H9 (cell line): ENCODE results near the gene HIPK3. TPM values are rescaled to one million over a fixed set of nuclear protein-coding genes. Genes with fewer than 3 reads are reported as not detected.

ENCODE experiments used
- DNase-seq: peaks from one replicate; pipeline ENCODE4 v3.0.0-alpha.2; 2017
- H2AFZ ChIP-seq: one replicate; pipeline ENCODE4 v1.6.1; 2013; ENCODE audit warnings: mild to moderate bottlenecking, low read length, control low read depth, moderate library complexity
- H2AK5ac ChIP-seq: 2 replicates; pipeline ENCODE4 v1.6.1; 2013; ENCODE audit warnings: low read length, control low read depth, mixed read lengths; ENCODE audit not compliant: insufficient read length
- H2BK120ac ChIP-seq: one replicate; pipeline ENCODE4 v1.6.1; 2013; ENCODE audit warnings: low read depth, mild to moderate bottlenecking, low read length, control low read depth, inconsistent platforms; ENCODE audit not compliant: poor library complexity, severe bottlenecking
- H2BK12ac ChIP-seq: 2 replicates; pipeline ENCODE4 v1.6.1; 2013; ENCODE audit warnings: low read length, control low read depth, mixed read lengths, low read depth; ENCODE audit not compliant: insufficient read length
- H2BK15ac ChIP-seq: 2 replicates; pipeline ENCODE4 v1.6.1; 2013; ENCODE audit warnings: low read depth, low read length, control low read depth
- H2BK20ac ChIP-seq: one replicate; pipeline ENCODE4 v1.6.1; 2013; ENCODE audit warnings: low read depth, mild to moderate bottlenecking, low read length, control low read depth, inconsistent platforms; ENCODE audit not compliant: poor library complexity, severe bottlenecking
- H2BK5ac ChIP-seq: 2 replicates; pipeline ENCODE4 v1.6.1; 2013; ENCODE audit warnings: low read length, control low read depth, mixed read lengths; ENCODE audit not compliant: insufficient read length
- H3K14ac ChIP-seq: 2 replicates; pipeline ENCODE4 v1.6.1; 2013; ENCODE audit warnings: low read length, control low read depth; ENCODE audit not compliant: insufficient read depth
- H3K18ac ChIP-seq: 2 replicates; pipeline ENCODE4 v1.6.1; 2013; ENCODE audit warnings: low read depth, mild to moderate bottlenecking, mixed read lengths, low read length, control low read depth; ENCODE audit not compliant: insufficient read length
- H3K23ac ChIP-seq: 2 replicates; pipeline ENCODE4 v1.6.1; 2013; ENCODE audit warnings: low read length, control low read depth, mixed read lengths, low read depth; ENCODE audit not compliant: insufficient read length
- H3K23me2 ChIP-seq: 2 replicates; pipeline ENCODE4 v1.6.1; 2013; ENCODE audit warnings: low read depth, mild to moderate bottlenecking, mixed read lengths, low read length, control low read depth; ENCODE audit not compliant: insufficient read length, poor library complexity, severe bottlenecking
- H3K27ac ChIP-seq: 2 replicates; pipeline ENCODE4 v1.5.1; 2013; ENCODE audit warnings: low read length, control low read depth, mixed read lengths, low read depth; ENCODE audit not compliant: insufficient read length
- H3K27me3 ChIP-seq: 2 replicates; pipeline ENCODE4 v1.6.1; 2013; ENCODE audit warnings: low read length, control low read depth, inconsistent platforms; ENCODE audit not compliant: insufficient read depth
- H3K4ac ChIP-seq: 2 replicates; pipeline ENCODE4 v1.6.1; 2013; ENCODE audit warnings: low read depth, mild to moderate bottlenecking, control low read depth, inconsistent platforms, low read length, moderate library complexity
- H3K4me1 ChIP-seq: 2 replicates; pipeline ENCODE4 v1.6.1; 2013; ENCODE audit warnings: low read length, control low read depth, inconsistent platforms; ENCODE audit not compliant: insufficient read depth
- H3K4me2 ChIP-seq: 2 replicates; pipeline ENCODE4 v1.6.1; 2013; ENCODE audit warnings: low read length, control low read depth, mixed read lengths; ENCODE audit not compliant: insufficient read length, insufficient read depth
- H3K56ac ChIP-seq: 2 replicates; pipeline ENCODE4 v1.6.1; 2013; ENCODE audit warnings: low read depth, mild to moderate bottlenecking, mixed read lengths, low read length, control low read depth; ENCODE audit not compliant: insufficient read length
- H3K79me1 ChIP-seq: 2 replicates; pipeline ENCODE4 v1.6.1; 2013; ENCODE audit warnings: low read depth, mild to moderate bottlenecking, moderate library complexity, low read length, control low read depth, inconsistent platforms; ENCODE audit not compliant: insufficient read depth, poor library complexity, severe bottlenecking
- H3K79me2 ChIP-seq: 2 replicates; pipeline ENCODE4 v1.6.1; 2013; ENCODE audit warnings: low read length, control low read depth, inconsistent platforms; ENCODE audit not compliant: insufficient read depth
- H3K9ac ChIP-seq: 2 replicates; pipeline ENCODE4 v1.6.1; 2013; ENCODE audit warnings: low read length, control low read depth, mixed read lengths; ENCODE audit not compliant: insufficient read length; ENCODE audit errors: extremely low read depth
- H3K9me3 ChIP-seq: one replicate; pipeline ENCODE4 v1.6.1; 2013; ENCODE audit warnings: low read depth, low read length, inconsistent platforms; ENCODE audit not compliant: control insufficient read depth
- H3T11ph ChIP-seq: one replicate; pipeline ENCODE4 v1.6.1; 2013; ENCODE audit warnings: mild to moderate bottlenecking, low read length, control low read depth, inconsistent platforms
- H4K20me1 ChIP-seq: one replicate; pipeline ENCODE4 v1.6.1; 2013; ENCODE audit not compliant: control insufficient read depth, insufficient read length, insufficient read depth
- H4K5ac ChIP-seq: 2 replicates; pipeline ENCODE4 v1.6.1; 2013; ENCODE audit warnings: low read depth, mild to moderate bottlenecking, mixed read lengths, low read length, control low read depth; ENCODE audit not compliant: insufficient read length
- H4K8ac ChIP-seq: replicated peaks from 2 replicates; pipeline ENCODE4 v1.6.1; 2013; ENCODE audit warnings: low read length, control low read depth, mixed read lengths, low read depth; ENCODE audit not compliant: insufficient read length
- H4K91ac ChIP-seq: 2 replicates; pipeline ENCODE4 v1.6.1; 2013; ENCODE audit warnings: low read depth, mild to moderate bottlenecking, moderate library complexity, mixed read lengths, low read length, control low read depth; ENCODE audit not compliant: insufficient read length
- H3K27ac Mint-ChIP-seq, 3 experiments: 2 replicates in 2 of 3; 3 replicates in 1 of 3; pipeline ENCODE4 v1.8.0; 2020 to 2021; ENCODE audit warnings: mixed read lengths in 3 of 3, mild to moderate bottlenecking in 1 of 3, moderate library complexity in 1 of 3
- H3K27me3 Mint-ChIP-seq: 2 replicates; pipeline ENCODE4 v1.8.0; 2021; ENCODE audit warnings: low read depth, mild to moderate bottlenecking, moderate library complexity, mixed read lengths
- H3K36me3 Mint-ChIP-seq, 3 experiments: 2 replicates in 2 of 3; 3 replicates in 1 of 3; pipeline ENCODE4 v1.8.0; 2020 to 2021; ENCODE audit warnings: low read depth in 3 of 3, mixed read lengths in 3 of 3; ENCODE audit not compliant: insufficient read depth in 1 of 3
- H3K4me1 Mint-ChIP-seq, 2 experiments: 2 replicates each; pipeline ENCODE4 v1.8.0; 2020; ENCODE audit warnings: mixed read lengths in 2 of 2
- H3K4me3 Mint-ChIP-seq, 2 experiments: 2 replicates in 1 of 2; 3 replicates in 1 of 2; pipeline ENCODE4 v1.8.0; 2020 to 2021; ENCODE audit warnings: mild to moderate bottlenecking in 2 of 2, mixed read lengths in 2 of 2, moderate library complexity in 1 of 2
- H3K9me3 Mint-ChIP-seq, 2 experiments: 2 replicates in 1 of 2; 3 replicates in 1 of 2; pipeline ENCODE4 v1.8.0; 2020; ENCODE audit warnings: mild to moderate bottlenecking in 2 of 2, mixed read lengths in 2 of 2, moderate library complexity in 1 of 2
- WGBS: extraction: QIAGEN DNeasy Blood & Tissue Kit; methylation state at CpG from one replicate; pipeline ENCODE4 v1.1.7; 2013; ENCODE audit warnings: missing lambda C conversion rate, low lambda C conversion rate, mixed read lengths; ENCODE audit not compliant: insufficient read length; ENCODE audit errors: extremely low coverage; 5-methylcytosine and 5-hydroxymethylcytosine counted together
- total RNA-seq: library from RNA; stranded (reverse); gene quantifications from 2 replicates; pipeline ENCODE4 v1.2.1, GENCODE V29; 2021
- TF ChIP-seq, protein P1 (sequence below): fragments of 200-600 bp; sonication (generic); conservative IDR thresholded peaks from 3 replicates; pipeline ENCODE4 v1.8.0; 2021; ENCODE audit warnings: antibody characterized with exemption, mild to moderate bottlenecking

The HIPK3 gene
- total RNA-seq, 1 experiment from 2014 or later, result 23.4 TPM

- Histone ChIP-seq H3K79me1 (no peaks in the 10 kb centered on the region), H4K20me1 (no peaks in the 10 kb centered on the region), H2BK12ac (no peak overlapping the region), H4K91ac (no peak overlapping the region), H3K27me3 (no peaks in the 10 kb centered on the region), H3K56ac (no peak overlapping the region), H2BK20ac (no peak overlapping the region), H3K4me2 (no peak overlapping the region), H3K27ac (no peak overlapping the region), H3K18ac (no peak overlapping the region), H3K14ac (no peak overlapping the region), H3K23me2 (no peaks in the 10 kb centered on the region), H3K9me3 (no peaks in the 10 kb centered on the region), H3K9ac (no peak overlapping the region), H4K8ac (no peak overlapping the region), H3K4ac (no peak overlapping the region), H2BK5ac (no peak overlapping the region), H3T11ph (no peak overlapping the region), H3K23ac (no peak overlapping the region), H3K79me2 (no peaks in the 10 kb centered on the region), H2BK120ac (no peak overlapping the region), H4K5ac (no peak overlapping the region), H3K4me1 (no peaks in the 10 kb centered on the region), H2BK15ac (no peak overlapping the region), H2AK5ac (no peak overlapping the region), H2AFZ (no peak overlapping the region)
- no peak for DNase-seq
- H3K9me3 Mint-ChIP-seq, result no peaks in the 10 kb centered on the region
- TF ChIP-seq, protein P1, sequence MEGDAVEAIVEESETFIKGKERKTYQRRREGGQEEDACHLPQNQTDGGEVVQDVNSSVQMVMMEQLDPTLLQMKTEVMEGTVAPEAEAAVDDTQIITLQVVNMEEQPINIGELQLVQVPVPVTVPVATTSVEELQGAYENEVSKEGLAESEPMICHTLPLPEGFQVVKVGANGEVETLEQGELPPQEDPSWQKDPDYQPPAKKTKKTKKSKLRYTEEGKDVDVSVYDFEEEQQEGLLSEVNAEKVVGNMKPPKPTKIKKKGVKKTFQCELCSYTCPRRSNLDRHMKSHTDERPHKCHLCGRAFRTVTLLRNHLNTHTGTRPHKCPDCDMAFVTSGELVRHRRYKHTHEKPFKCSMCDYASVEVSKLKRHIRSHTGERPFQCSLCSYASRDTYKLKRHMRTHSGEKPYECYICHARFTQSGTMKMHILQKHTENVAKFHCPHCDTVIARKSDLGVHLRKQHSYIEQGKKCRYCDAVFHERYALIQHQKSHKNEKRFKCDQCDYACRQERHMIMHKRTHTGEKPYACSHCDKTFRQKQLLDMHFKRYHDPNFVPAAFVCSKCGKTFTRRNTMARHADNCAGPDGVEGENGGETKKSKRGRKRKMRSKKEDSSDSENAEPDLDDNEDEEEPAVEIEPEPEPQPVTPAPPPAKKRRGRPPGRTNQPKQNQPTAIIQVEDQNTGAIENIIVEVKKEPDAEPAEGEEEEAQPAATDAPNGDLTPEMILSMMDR, result no peak
- H3K36me3 Mint-ChIP-seq, result no peaks in the 10 kb centered on the region
- no peak overlapping the region for H3K4me3 Mint-ChIP-seq
- no peaks in the 10 kb centered on the region for H3K27me3 Mint-ChIP-seq
- H3K4me1 Mint-ChIP-seq, result no peaks in the 10 kb centered on the region
- no CpG with 5 or more reads among the region's 2 CpGs for WGBS
- H3K27ac Mint-ChIP-seq, result no peak overlapping the region
These were observed 29.5 kb upstream of the HIPK3 start for GRCh38 chr11:33227578-33228261.
